ENCODE data around the gene HPCAL1.
A peak's percentile ranks its signal among the peaks of the same experiment; 100 is the strongest.
"Not testable (repeated sequence)": the region's sequence is repeated elsewhere in the genome, so short reads cannot be mapped to it uniquely, and the experiment has no call there.

The HPCAL1 gene

GRCh38 chr2:10285191-10285555 is 17.5 kb upstream of the HPCAL1 start:
- DNase-seq, result no peak

- no peak for DNase-seq
Measured at GRCh38 chr2:10285556-10286198, 17.0 kb upstream of the HPCAL1 start.

- no peak for DNase-seq
Measured at GRCh38 chr2:10286216-10287037, 16.3 kb upstream of the HPCAL1 start.

GRCh38 chr2:10287761-10288160 is 14.9 kb upstream of the HPCAL1 start:
- peak; percentile 31 for DNase-seq

- no peak for DNase-seq
Measured at GRCh38 chr2:10288606-10289005, 14.1 kb upstream of the HPCAL1 start.

- no peak for DNase-seq
Measured at GRCh38 chr2:10289352-10289751, 13.4 kb upstream of the HPCAL1 start.

- no peak for DNase-seq
Measured at GRCh38 chr2:10289891-10290290, 12.8 kb upstream of the HPCAL1 start.

GRCh38 chr2:10291376-10291775 is 11.3 kb upstream of the HPCAL1 start:
- DNase-seq, result not testable (repeated sequence)

GRCh38 chr2:10292033-10292432 is 10.7 kb upstream of the HPCAL1 start:
- no peak for DNase-seq

GRCh38 chr2:10293603-10294002 is 9.1 kb upstream of the HPCAL1 start:
- no peak for DNase-seq

GRCh38 chr2:10294077-10294476 is 8.6 kb upstream of the HPCAL1 start:
- DNase-seq, result no peak

GRCh38 chr2:10295649-10296048 is 7.1 kb upstream of the HPCAL1 start:
- DNase-seq, result not testable (repeated sequence)

GRCh38 chr2:10296142-10296541 is 6.6 kb upstream of the HPCAL1 start:
- DNase-seq, result no peak

- no peak for DNase-seq
Measured at GRCh38 chr2:10297191-10297830, 5.4 kb upstream of the HPCAL1 start.

- DNase-seq, result peak; percentile 83
Measured at GRCh38 chr2:10297959-10298531, 4.7 kb upstream of the HPCAL1 start.

GRCh38 chr2:10298777-10299176 is 3.9 kb upstream of the HPCAL1 start:
- not testable (repeated sequence) for DNase-seq

- DNase-seq, result no peak
Measured at GRCh38 chr2:10300328-10300920, 2.3 kb upstream of the HPCAL1 start.

GRCh38 chr2:10300997-10301940 is 1.4 kb upstream of the HPCAL1 start:
- DNase-seq, result peak; percentile 65

- no peak for DNase-seq
Measured at GRCh38 chr2:10301941-10302478, 694 bp upstream of the HPCAL1 start.

GRCh38 chr2:10303181-10303693 is 533 bp downstream of the HPCAL1 start:
- DNase-seq, result peak; percentile 71

GRCh38 chr2:10303694-10304378 is 1.1 kb downstream of the HPCAL1 start:
- DNase-seq, result peak; percentile 80

All from activated effector memory CD4-positive, alpha-beta T cell treated with anti-CD3 and anti-CD28 coated beads, Interleukin-2, amount 50 U/mL, for 16 hours (primary cell).